Osteocyte (in vitro differentiated cells): ENCODE measurements around the gene TNC. TPM values are rescaled to one million over a fixed set of nuclear protein-coding genes. Genes with fewer than 3 reads are reported as not detected.

Experiments
- DNase-seq: peaks from one replicate; pipeline ENCODE4 v3.0.0; 2021; ENCODE audit warnings: mixed read lengths; ENCODE audit not compliant: unreplicated experiment; ENCODE audit errors: extremely low spot score
- H3K27ac Mint-ChIP-seq: one replicate; pipeline ENCODE4 v1.8.0; 2021; ENCODE audit warnings: mild to moderate bottlenecking, mixed read lengths; ENCODE audit not compliant: unreplicated experiment
- H3K27me3 Mint-ChIP-seq: one replicate; pipeline ENCODE4 v1.8.0; 2021; ENCODE audit warnings: mixed read lengths; ENCODE audit not compliant: unreplicated experiment
- H3K36me3 Mint-ChIP-seq: one replicate; pipeline ENCODE4 v1.8.0; 2021; ENCODE audit warnings: mixed read lengths; ENCODE audit not compliant: unreplicated experiment
- H3K4me1 Mint-ChIP-seq: one replicate; pipeline ENCODE4 v1.8.0; 2021; ENCODE audit warnings: mixed read lengths; ENCODE audit not compliant: unreplicated experiment
- H3K4me3 Mint-ChIP-seq: one replicate; pipeline ENCODE4 v1.8.0; 2021; ENCODE audit warnings: mild to moderate bottlenecking, moderate library complexity, mixed read lengths; ENCODE audit not compliant: unreplicated experiment
- H3K9me3 Mint-ChIP-seq: one replicate; pipeline ENCODE4 v1.8.0; 2021; ENCODE audit warnings: mixed read lengths; ENCODE audit not compliant: unreplicated experiment
- total RNA-seq: library from RNA; stranded (reverse); gene quantifications from 2 replicates; pipeline ENCODE4 v1.2.1, GENCODE V29; 2021
- TF ChIP-seq, protein P1 (sequence below): fragments of 200-600 bp; sonication (generic); IDR thresholded peaks from 2 replicates; pipeline ENCODE4 v1.5.0; 2021; ENCODE audit warnings: antibody characterized with exemption, mild to moderate bottlenecking, moderate library complexity

TNC gene
- total RNA-seq, 1 donor from 2014 or later: 75.1 TPM

DNA sequence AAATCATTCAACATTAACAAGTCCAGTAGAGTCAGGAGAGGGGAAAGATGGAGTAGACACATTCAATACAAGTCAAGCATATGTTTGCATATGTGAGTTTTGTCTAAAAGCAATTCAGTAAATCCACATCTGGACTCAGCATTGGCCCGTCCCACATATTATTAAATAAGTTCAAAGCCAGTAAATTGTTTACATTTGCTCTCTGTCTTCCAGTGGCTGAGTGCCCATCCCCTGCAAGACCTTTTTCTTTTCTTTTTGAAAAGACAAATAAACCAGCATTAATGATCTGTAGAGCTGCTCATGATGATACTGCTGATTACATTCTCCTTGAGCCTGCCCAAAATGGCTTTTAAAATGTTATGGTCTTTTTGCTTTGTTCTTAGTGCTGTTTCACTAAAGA, 71.1 kb downstream of the TNC start:
- no peak overlapping the region for H3K27ac Mint-ChIP-seq
- peaks cover 9% of the 10 kb centered on the region for H3K36me3 Mint-ChIP-seq
- H3K4me1 Mint-ChIP-seq: peaks cover 21% of the 10 kb centered on the region
- no peaks in the 10 kb centered on the region for H3K9me3 Mint-ChIP-seq
- TF ChIP-seq, protein P1, sequence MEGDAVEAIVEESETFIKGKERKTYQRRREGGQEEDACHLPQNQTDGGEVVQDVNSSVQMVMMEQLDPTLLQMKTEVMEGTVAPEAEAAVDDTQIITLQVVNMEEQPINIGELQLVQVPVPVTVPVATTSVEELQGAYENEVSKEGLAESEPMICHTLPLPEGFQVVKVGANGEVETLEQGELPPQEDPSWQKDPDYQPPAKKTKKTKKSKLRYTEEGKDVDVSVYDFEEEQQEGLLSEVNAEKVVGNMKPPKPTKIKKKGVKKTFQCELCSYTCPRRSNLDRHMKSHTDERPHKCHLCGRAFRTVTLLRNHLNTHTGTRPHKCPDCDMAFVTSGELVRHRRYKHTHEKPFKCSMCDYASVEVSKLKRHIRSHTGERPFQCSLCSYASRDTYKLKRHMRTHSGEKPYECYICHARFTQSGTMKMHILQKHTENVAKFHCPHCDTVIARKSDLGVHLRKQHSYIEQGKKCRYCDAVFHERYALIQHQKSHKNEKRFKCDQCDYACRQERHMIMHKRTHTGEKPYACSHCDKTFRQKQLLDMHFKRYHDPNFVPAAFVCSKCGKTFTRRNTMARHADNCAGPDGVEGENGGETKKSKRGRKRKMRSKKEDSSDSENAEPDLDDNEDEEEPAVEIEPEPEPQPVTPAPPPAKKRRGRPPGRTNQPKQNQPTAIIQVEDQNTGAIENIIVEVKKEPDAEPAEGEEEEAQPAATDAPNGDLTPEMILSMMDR: no peak
- H3K27me3 Mint-ChIP-seq: no peaks in the 10 kb centered on the region
- no peak for DNase-seq
- H3K4me3 Mint-ChIP-seq: no peak overlapping the region

DNA sequence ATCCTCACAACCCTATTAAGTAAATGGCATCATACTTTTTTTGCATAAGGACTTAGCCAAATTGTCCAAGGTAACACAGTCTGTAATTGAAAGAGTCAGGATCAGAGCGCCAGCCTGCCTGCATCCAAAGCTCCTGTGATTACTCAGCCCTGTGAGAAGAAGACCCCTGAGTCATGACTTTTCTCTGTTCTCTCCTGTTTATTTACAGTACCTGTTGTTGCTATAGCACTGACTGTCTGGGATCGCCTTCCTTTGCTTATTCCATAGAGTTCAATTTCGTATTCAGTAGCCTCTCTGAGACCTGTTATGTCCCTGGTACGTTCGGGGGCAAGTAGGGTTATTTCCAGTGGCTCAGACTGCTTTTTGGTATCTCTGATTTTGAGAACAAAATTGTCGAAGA, 71.8 kb downstream of the TNC start:
- TF ChIP-seq, protein P1: no peak
- no peak overlapping the region for H3K4me3 Mint-ChIP-seq
- no peaks in the 10 kb centered on the region for H3K9me3 Mint-ChIP-seq
- peaks cover 21% of the 10 kb centered on the region for H3K4me1 Mint-ChIP-seq
- H3K27me3 Mint-ChIP-seq: no peaks in the 10 kb centered on the region
- DNase-seq: no peak
- H3K27ac Mint-ChIP-seq: no peak overlapping the region
- H3K36me3 Mint-ChIP-seq: peaks cover 9% of the 10 kb centered on the region

DNA sequence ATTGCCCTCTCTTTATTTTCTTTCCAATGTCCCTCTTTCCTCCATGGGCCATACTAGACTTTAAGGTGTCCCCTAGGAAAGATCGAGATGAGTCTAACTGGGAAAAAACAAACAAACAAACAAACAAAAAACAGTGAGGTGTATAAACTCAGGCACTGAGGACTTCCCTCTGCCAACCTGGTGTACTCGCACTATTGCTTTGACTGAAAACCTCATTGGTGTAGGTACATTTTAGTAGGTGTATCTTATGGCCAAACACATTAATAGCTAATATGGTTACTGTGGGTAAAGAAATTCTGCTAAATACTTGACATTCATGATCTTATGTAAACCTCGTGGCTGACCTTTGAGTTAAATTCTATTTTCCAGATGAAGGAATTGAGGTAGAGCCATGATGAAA, 74.3 kb downstream of the TNC start:
- no peaks in the 10 kb centered on the region for H3K9me3 Mint-ChIP-seq
- peak overlapping the region; percentile 78 for H3K27ac Mint-ChIP-seq
- H3K4me1 Mint-ChIP-seq: peaks cover 25% of the 10 kb centered on the region
- H3K27me3 Mint-ChIP-seq: no peaks in the 10 kb centered on the region
- H3K4me3 Mint-ChIP-seq: no peak overlapping the region
- peaks cover 6% of the 10 kb centered on the region for H3K36me3 Mint-ChIP-seq
- TF ChIP-seq, protein P1: no peak
- DNase-seq: no peak

DNA sequence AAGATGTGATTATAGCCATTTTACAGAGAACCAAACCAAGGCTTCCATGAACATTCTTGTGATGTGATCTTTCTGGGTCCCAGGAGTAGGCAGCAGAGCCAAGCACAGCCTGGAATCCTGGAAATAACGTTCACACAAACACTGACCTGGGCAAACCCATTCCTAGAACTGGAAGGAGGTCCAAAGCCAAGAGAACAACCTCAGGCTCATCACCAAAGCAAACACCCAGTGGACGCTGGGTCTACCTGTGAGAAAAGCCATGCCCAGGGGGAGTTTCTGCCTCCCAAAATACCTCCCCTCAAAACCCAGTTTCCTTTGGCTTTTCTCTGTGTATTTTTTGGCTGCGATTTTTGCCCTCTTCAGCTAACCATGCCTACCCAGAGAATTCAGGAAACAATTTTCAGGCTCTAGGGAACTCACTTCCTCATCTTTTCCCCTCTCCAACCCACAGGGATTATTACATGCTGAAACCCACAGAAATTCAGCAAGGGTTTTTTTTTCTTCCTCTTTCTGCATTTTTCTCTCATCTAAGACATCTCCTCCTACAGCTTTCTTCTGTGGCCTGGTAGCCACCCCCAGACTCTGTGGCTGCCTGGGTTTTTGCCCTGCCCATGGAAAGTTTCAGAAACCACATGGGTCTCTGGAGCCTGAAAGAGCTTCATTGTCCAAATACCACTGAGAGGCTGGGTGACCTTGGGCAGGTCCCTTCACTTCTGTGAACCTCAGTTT, 75.0 kb downstream of the TNC start:
- Mint-ChIP-seq H3K4me3 (no peak overlapping the region), H3K27me3 (no peaks in the 10 kb centered on the region), H3K4me1 (peaks cover 30% of the 10 kb centered on the region), H3K27ac (peak overlapping the region; percentile 78), H3K36me3 (peaks cover 6% of the 10 kb centered on the region), H3K9me3 (no peaks in the 10 kb centered on the region)
- no peak for DNase-seq
- TF ChIP-seq, protein P1: no peak

DNA sequence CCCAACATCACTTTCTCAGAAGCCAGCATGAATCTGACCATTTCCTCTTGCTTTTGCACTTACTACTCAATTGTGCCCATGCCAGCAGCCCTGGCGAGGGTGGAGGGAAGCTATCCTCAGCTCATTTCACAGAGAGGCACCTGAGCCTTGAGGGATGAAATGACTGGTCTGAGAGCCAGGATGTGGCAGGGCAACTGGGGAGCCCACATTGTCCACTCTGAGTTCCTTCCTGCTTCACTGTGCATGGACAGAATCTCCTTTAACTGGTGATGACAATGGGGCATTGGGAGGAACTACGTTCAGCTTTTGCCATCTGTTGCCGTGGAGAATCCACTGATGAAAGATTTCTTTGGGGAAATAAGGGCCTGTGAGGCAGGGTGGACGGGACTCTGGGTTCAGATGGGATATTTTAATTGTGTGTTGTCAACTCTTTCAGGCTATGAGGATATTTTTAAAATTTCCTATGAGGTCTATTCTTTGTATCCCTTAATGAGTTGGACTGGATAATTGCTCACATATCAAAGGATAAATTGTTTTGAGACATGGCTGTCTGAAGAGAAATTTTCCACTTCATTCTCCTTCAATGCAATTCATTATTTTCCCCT, 78.3 kb downstream of the TNC start:
- DNase-seq: no peak
- Mint-ChIP-seq H3K36me3 (peaks cover 5% of the 10 kb centered on the region), H3K4me1 (peaks cover 50% of the 10 kb centered on the region), H3K27me3 (no peaks in the 10 kb centered on the region), H3K4me3 (no peak overlapping the region), H3K9me3 (no peaks in the 10 kb centered on the region), H3K27ac (no peak overlapping the region)
- TF ChIP-seq, protein P1: no peak
